GM21825 (cell line): ENCODE measurements around the gene TMEM175.

ENCODE experiments used
- ATAC-seq: cut with Tn5 transposase; IDR thresholded peaks from one replicate; pipeline ENCODE4 v1.9.1; 2021; ENCODE audit warnings: mild to moderate bottlenecking, moderate library complexity; ENCODE audit not compliant: unreplicated experiment

Gene TMEM175

GRCh38 chr4:931960-932712 is at the start of gene TMEM175, which contains the start of gene GAK:
Gene TMEM175 (plus strand): TSS chr4:932460. CDS start chr4:947740, 15,280 bp downstream.
Gene GAK (minus strand): TSS chr4:932316. CDS start chr4:932187, 129 bp downstream.
- ATAC-seq, result peak; percentile 83

GRCh38 chr4:882646-883045 is 49.6 kb upstream of the TMEM175 start:
- no peak for ATAC-seq

- ATAC-seq, result no peak
These were observed 48.7 kb upstream of the TMEM175 start for GRCh38 chr4:883377-884095.

GRCh38 chr4:884259-884658 is 48.0 kb upstream of the TMEM175 start:
- ATAC-seq, result no peak

GRCh38 chr4:884896-885295 is 47.4 kb upstream of the TMEM175 start:
- ATAC-seq, result no peak

GRCh38 chr4:885353-885752 is 46.9 kb upstream of the TMEM175 start:
- ATAC-seq, result no peak

- no peak for ATAC-seq
These were observed 46.0 kb upstream of the TMEM175 start for GRCh38 chr4:886244-886643.

- no peak for ATAC-seq
These were observed 45.1 kb upstream of the TMEM175 start for GRCh38 chr4:887034-887763.

- no peak for ATAC-seq
These were observed 44.2 kb upstream of the TMEM175 start for GRCh38 chr4:888029-888428.

- ATAC-seq, result no peak
These were observed 42.7 kb upstream of the TMEM175 start for GRCh38 chr4:889516-889915.

GRCh38 chr4:890036-890695 is 42.1 kb upstream of the TMEM175 start:
- no peak for ATAC-seq

GRCh38 chr4:891747-892146 is 40.5 kb upstream of the TMEM175 start:
- ATAC-seq, result no peak

GRCh38 chr4:892780-893179 is 39.5 kb upstream of the TMEM175 start:
- ATAC-seq, result no peak

- ATAC-seq, result no peak
These were observed 38.8 kb upstream of the TMEM175 start for GRCh38 chr4:893276-893994.

- no peak for ATAC-seq
These were observed 38.1 kb upstream of the TMEM175 start for GRCh38 chr4:893995-894705.

- ATAC-seq, result no peak
These were observed 36.7 kb upstream of the TMEM175 start for GRCh38 chr4:895596-895995.

GRCh38 chr4:896216-896615 is 36.0 kb upstream of the TMEM175 start:
- ATAC-seq, result no peak

- no peak for ATAC-seq
These were observed 35.6 kb upstream of the TMEM175 start for GRCh38 chr4:896630-897029.

- no peak for ATAC-seq
These were observed 34.1 kb upstream of the TMEM175 start for GRCh38 chr4:898123-898522.
